GM12878 (cell line): ENCODE measurements around the gene RPS15A. TPM values are rescaled to one million over a fixed set of nuclear protein-coding genes. Genes with fewer than 3 reads are reported as not detected.
A peak's percentile ranks its signal among the peaks of the same experiment; 100 is the strongest.

ENCODE experiments used
- ATAC-seq: fragments of 200-7000 bp; cut with Tn5 transposase; 3 replicates; pipeline ENCODE4 v1.9.1; 2020; ENCODE audit warnings: mild to moderate bottlenecking, moderate library complexity
- BruUV-seq: library from RNA; stranded (reverse); fragments of 400-500 nt; replicated peaks from 2 replicates; lab custom pipeline; 2021; lab: Mats Ljungman, UMichigan
- CTCF ChIA-PET: fragments of 300-600 bp; sonication (Branson Sonifier 250); formaldehyde crosslinking; extraction: SDS; loops from one replicate; lab custom pipeline; 2021; ENCODE audit warnings: inconsistent platforms; lab: Yijun Ruan, JAX
- POLR2A ChIA-PET: fragments of 350-600 bp; formaldehyde crosslinking; extraction: SDS; loops from one replicate; lab custom pipeline; 2021; ENCODE audit warnings: inconsistent platforms; lab: Charles Lee
- RAD21 ChIA-PET: fragments of 300-600 bp; sonication (Branson Sonifier 250); formaldehyde crosslinking; loops from one replicate; lab custom pipeline; 2023; ENCODE audit warnings: antibody characterized with exemption; ENCODE audit not compliant: unreplicated experiment; lab: Charles Lee
- SMC1A ChIA-PET: fragments of 300-600 bp; sonication (Branson Sonifier 250); formaldehyde crosslinking; loops from one replicate; lab custom pipeline; 2023; ENCODE audit not compliant: unreplicated experiment, uncharacterized antibody; lab: Charles Lee
- DNase-seq: peaks from one replicate; pipeline ENCODE4 v3.0.0-alpha.2; 2011; ENCODE audit warnings: low read depth, low spot score
- FAIRE-seq: peaks from 3 replicates; lab custom pipeline; 2011; peaks lifted over from hg19 to GRCh38; lab: Jason Lieb, UNC
- H2AFZ ChIP-seq: 2 replicates; pipeline ENCODE4 v1.6.0; 2011; ENCODE audit warnings: low read depth, low read length, control low read depth; ENCODE audit not compliant: control insufficient read depth
- H3K27ac ChIP-seq: 2 replicates; pipeline ENCODE4 v1.5.1; 2011; ENCODE audit warnings: control low read depth; ENCODE audit not compliant: control insufficient read depth, insufficient read depth
- H3K27me3 ChIP-seq, 2 experiments: replicated peaks in 1 of 2; 2 replicates each; pipeline versions ENCODE4 v1.6.0 to v1.6.1; 2011; ENCODE audit warnings: low read length in 1 of 2; ENCODE audit not compliant: control insufficient read depth in 2 of 2, insufficient read depth in 2 of 2
- H3K36me3 ChIP-seq, 2 experiments: 2 replicates each; pipeline ENCODE4 v1.5.1; 2011; ENCODE audit warnings: low read length in 1 of 2; ENCODE audit not compliant: control insufficient read depth in 2 of 2, insufficient read depth in 2 of 2
- H3K4me1 ChIP-seq: 2 replicates; pipeline ENCODE4 v1.6.1; 2011; ENCODE audit warnings: mild to moderate bottlenecking, low read length, moderate library complexity, mixed read lengths; ENCODE audit not compliant: control insufficient read depth, insufficient read depth
- H3K4me2 ChIP-seq: 2 replicates; pipeline ENCODE4 v1.6.0; 2011; ENCODE audit warnings: control low read depth; ENCODE audit not compliant: control insufficient read depth, insufficient read depth
- H3K4me3 ChIP-seq: fragments of 200-600 bp; sonication (generic); 2 replicates; pipeline ENCODE4 v1.5.1; 2016
- H3K79me2 ChIP-seq: 2 replicates; pipeline ENCODE4 v1.6.0; 2011; ENCODE audit warnings: low read length; ENCODE audit not compliant: control insufficient read depth, insufficient read depth
- H3K9ac ChIP-seq: 2 replicates; pipeline ENCODE4 v1.8.0; 2011; ENCODE audit warnings: low read length, control low read depth, mixed read lengths; ENCODE audit not compliant: control insufficient read depth, insufficient read depth
- H3K9me3 ChIP-seq: replicated peaks from 3 replicates; pipeline ENCODE4 v1.5.1; 2011; ENCODE audit warnings: mild to moderate bottlenecking, low read length; ENCODE audit not compliant: control insufficient read depth, insufficient read depth
- H4K20me1 ChIP-seq: 2 replicates; pipeline ENCODE4 v1.6.0; 2011; ENCODE audit not compliant: control insufficient read depth, insufficient read depth
- ASH2L ChIP-seq: fragments of 300-600, 200-600 bp; sonication (generic); IDR thresholded peaks from 2 replicates; pipeline ENCODE4 v1.6.1; 2017; ENCODE audit warnings: low read depth, mild to moderate bottlenecking, borderline replicate concordance
- ATF7 ChIP-seq: fragments of 450-650 bp; IDR thresholded peaks from 2 replicates; pipeline ENCODE4 v1.6.1; 2016; ENCODE audit warnings: low read depth, mild to moderate bottlenecking
- BCL3 ChIP-seq: IDR thresholded peaks from 2 replicates; pipeline ENCODE4 v1.6.1; 2011; ENCODE audit warnings: borderline replicate concordance, low read depth, mild to moderate bottlenecking, moderate library complexity, low read length; ENCODE audit not compliant: insufficient read depth, poor library complexity, severe bottlenecking
- BHLHE40 ChIP-seq, 2 experiments: fragments of 450-650 bp in 1 of 2; IDR thresholded peaks; 2 replicates each; pipeline ENCODE4 v1.6.1; 2011 to 2017; ENCODE audit warnings: low read depth in 2 of 2, borderline replicate concordance in 1 of 2, improper control_type of control experiment in 1 of 2, low read length in 1 of 2, mild to moderate bottlenecking in 1 of 2
- CBX3 ChIP-seq: fragments of 200-600 bp; sonication (generic); IDR thresholded peaks from 2 replicates; pipeline ENCODE4 v1.6.1; 2016; ENCODE audit warnings: low read depth, borderline replicate concordance
- EED ChIP-seq: sonication (generic); IDR thresholded peaks from 2 replicates; pipeline ENCODE4 v1.6.1; 2016; ENCODE audit warnings: antibody characterized with exemption, low read depth
- IKZF1 ChIP-seq: fragments of 450-650 bp; conservative IDR thresholded peaks from 2 replicates; pipeline ENCODE4 v1.6.1; 2017; ENCODE audit warnings: antibody characterized with exemption, mild to moderate bottlenecking
- KAT2A ChIP-seq: conservative IDR thresholded peaks from 2 replicates; pipeline ENCODE4 v1.6.1; 2011; ENCODE audit warnings: low read depth, low read length; ENCODE audit not compliant: control insufficient read depth
- MEF2A ChIP-seq: IDR thresholded peaks from 2 replicates; pipeline ENCODE4 v1.6.1; 2011; ENCODE audit warnings: low read depth, mild to moderate bottlenecking, low read length, moderate library complexity; ENCODE audit not compliant: insufficient read depth
- NFIC ChIP-seq: IDR thresholded peaks from 2 replicates; pipeline ENCODE4 v1.6.1; 2012; ENCODE audit warnings: low read depth, mild to moderate bottlenecking, inconsistent platforms, low read length, moderate library complexity
- NR2F1 ChIP-seq: fragments of 450-650 bp; conservative IDR thresholded peaks from 2 replicates; pipeline ENCODE4 v1.6.1; 2017; ENCODE audit warnings: mild to moderate bottlenecking
- SKIL ChIP-seq: fragments of 450-650 bp; IDR thresholded peaks from 2 replicates; pipeline ENCODE4 v1.6.1; 2017; ENCODE audit warnings: mild to moderate bottlenecking, low read depth, inconsistent platforms; ENCODE audit not compliant: poor library complexity, severe bottlenecking
- SMAD1 ChIP-seq: fragments of 450-650 bp; IDR thresholded peaks from 2 replicates; pipeline ENCODE4 v1.6.1; 2018; ENCODE audit warnings: mild to moderate bottlenecking, low read depth; ENCODE audit not compliant: partially characterized antibody
- SPI1 ChIP-seq: IDR thresholded peaks from 2 replicates; pipeline ENCODE4 v1.6.1; 2011; ENCODE audit warnings: low read depth, mild to moderate bottlenecking, low read length, moderate library complexity, borderline replicate concordance; ENCODE audit not compliant: insufficient read depth
- YY1 ChIP-seq: IDR thresholded peaks from 2 replicates; pipeline ENCODE4 v1.6.1; 2011; ENCODE audit warnings: low read depth, mild to moderate bottlenecking, low read length
- WGBS: methylation state at CpG from one replicate; pipeline ENCODE4 v1.1.6; 2016; ENCODE audit warnings: low lambda C conversion rate; ENCODE audit not compliant: insufficient replicate concordance, insufficient coverage; ENCODE audit errors: missing lambda C conversion rate; 5-methylcytosine and 5-hydroxymethylcytosine counted together
- in situ Hi-C: fragments of 300-500 bp; cut with MboI; formaldehyde crosslinking; loops from 9 replicates; pipeline ENCODE4 v1.14.3; 2018; ENCODE audit warnings: mixed read lengths
- intact Hi-C: fragments of 100-400 bp; cut with micrococcal nuclease; formaldehyde crosslinking; loops from one replicate; pipeline ENCODE4 v1.14.2; 2022; ENCODE audit not compliant: unreplicated experiment
- polyA plus RNA-seq, 11 experiments: library from polyadenylated mRNA; depleted of rRNA in 4 of 11; unstranded in 6 of 11; stranded (reverse) in 5 of 11; fragments of >200 nt; fragmentation: Nextera tagmentation in 4 of 11; fragmentation: Illumina TruSeq in 1 of 11; extraction: Ambion mirVana in 4 of 11; extraction: Trizol in 1 of 11; gene quantifications; 1 replicate in 1 of 11; 2 replicates in 10 of 11; pipeline versions ENCODE4 v1.2.1 to v1.2.3, GENCODE V29; 2011 to 2016; ENCODE audit warnings: inconsistent platforms in 2 of 11, missing spikeins in 2 of 11, low read depth in 1 of 11
- total RNA-seq, 4 experiments: library from RNA; depleted of rRNA in 3 of 4; stranded (reverse); fragments of >200 nt in 3 of 4; fragmentation: Illumina TruSeq in 1 of 4; extraction: Trizol in 1 of 4; gene quantifications; 2 replicates each; pipeline versions ENCODE4 v1.2.1 to v1.2.3, GENCODE V29; 2013 to 2021
- TF ChIP-seq, protein P1 (sequence below): fragments of 450-650 bp; IDR thresholded peaks from 2 replicates; pipeline ENCODE4 v1.6.1; 2018; ENCODE audit warnings: mild to moderate bottlenecking, low read depth, moderate library complexity; ENCODE audit not compliant: partially characterized antibody
- TF ChIP-seq, protein P2 (sequence below): IDR thresholded peaks from 2 replicates; pipeline ENCODE4 v1.6.1; 2012; ENCODE audit warnings: low read depth, low read length, improper control_type of control experiment

Gene RPS15A
- total and polyA plus RNA-seq, 10 of the 15 experiments (the other 5 are each of a cell fraction or from before 2014, with no cell fraction given): 1,566 to 6,408 (median 2,999) TPM

DNA sequence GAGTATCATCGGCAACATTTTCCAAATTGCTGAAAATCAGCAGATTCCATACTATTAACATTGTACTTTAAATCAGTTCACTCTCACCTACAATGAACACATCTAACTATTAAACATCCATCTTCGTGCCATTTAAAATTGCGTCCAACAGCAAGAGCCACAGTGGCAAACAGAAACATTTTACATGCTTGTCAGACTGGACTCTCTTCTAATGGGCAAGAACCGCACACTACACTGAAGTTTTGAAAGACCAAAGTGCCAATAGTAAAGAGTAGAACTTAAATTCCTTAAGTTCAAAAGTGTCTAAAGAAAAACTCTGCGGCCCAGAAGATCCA is 652 bp downstream of the RPS15A start:
- POLR2A ChIA-PET: interaction anchor here (8.3 kb wide), 1 partner anchor 12 kb away, joined by 128 read pairs; the partner anchor contains the start of gene ARL6IP1
- H3K27ac ChIP-seq: peak overlapping the region; percentile 91
- CTCF ChIA-PET: interaction anchor here (0.9 to 7.2 kb wide), 3 partner anchors 11 to 180 kb away, joined by 5 to 80 read pairs (median 6); partner anchors contain the start of gene ARL6IP1
- H3K9ac ChIP-seq: peak overlapping the region; percentile 95
- FAIRE-seq (no peak), DNase-seq (no peak), ATAC-seq (no peak)
- H2AFZ ChIP-seq: no peak overlapping the region
- no peaks in the 10 kb centered on the region for H3K27me3 ChIP-seq
- H3K36me3 ChIP-seq: peaks cover 8 to 50% of the 10 kb centered on the region in 2 experiments
- SMC1A ChIA-PET: interaction anchor here (1.6 kb wide), 2 partner anchors 12 to 14 kb away, joined by 4 to 20 read pairs; partner anchors contain the start of gene ARL6IP1
- intact Hi-C loops (no loop called here), in situ Hi-C loops (no loop called here)
- RAD21 ChIA-PET: interaction anchor here (0.9 to 6.3 kb wide), 2 partner anchors 12 to 22 kb away, joined by 3 to 71 read pairs; partner anchors contain the start of gene ARL6IP1
- peak overlapping the region; percentile 93 for H3K4me3 ChIP-seq
- BruUV-seq: no TSS peak
- peaks cover 57% of the 10 kb centered on the region for H3K79me2 ChIP-seq
- peaks cover 15% of the 10 kb centered on the region for H3K4me1 ChIP-seq
- peak overlapping the region; percentile 68 for H3K4me2 ChIP-seq
- whole genome bisulfite sequencing: 0% methylated on average over 5 of the region's 5 CpGs
- no peaks in the 10 kb centered on the region for H3K9me3 ChIP-seq
- peaks cover 18% of the 10 kb centered on the region for H4K20me1 ChIP-seq
- TF ChIP-seq EED (no peak), BCL3 (no peak), IKZF1 (no peak), SMAD1 (no peak), SKIL (no peak), ASH2L (no peak), MEF2A (no peak), ATF7 (no peak), KAT2A (no peak), NFIC (no peak), CBX3 (no peak), BHLHE40 (IDR thresholded peaks at IDR 0.05; ENCODE audit: borderline replicate concordance in 1 of 2, low read depth in 2 of 2, low read length in 1 of 2) (no peak), SPI1 (no peak), YY1 (no peak), NR2F1 (no peak)
- TF ChIP-seq, protein P1, sequence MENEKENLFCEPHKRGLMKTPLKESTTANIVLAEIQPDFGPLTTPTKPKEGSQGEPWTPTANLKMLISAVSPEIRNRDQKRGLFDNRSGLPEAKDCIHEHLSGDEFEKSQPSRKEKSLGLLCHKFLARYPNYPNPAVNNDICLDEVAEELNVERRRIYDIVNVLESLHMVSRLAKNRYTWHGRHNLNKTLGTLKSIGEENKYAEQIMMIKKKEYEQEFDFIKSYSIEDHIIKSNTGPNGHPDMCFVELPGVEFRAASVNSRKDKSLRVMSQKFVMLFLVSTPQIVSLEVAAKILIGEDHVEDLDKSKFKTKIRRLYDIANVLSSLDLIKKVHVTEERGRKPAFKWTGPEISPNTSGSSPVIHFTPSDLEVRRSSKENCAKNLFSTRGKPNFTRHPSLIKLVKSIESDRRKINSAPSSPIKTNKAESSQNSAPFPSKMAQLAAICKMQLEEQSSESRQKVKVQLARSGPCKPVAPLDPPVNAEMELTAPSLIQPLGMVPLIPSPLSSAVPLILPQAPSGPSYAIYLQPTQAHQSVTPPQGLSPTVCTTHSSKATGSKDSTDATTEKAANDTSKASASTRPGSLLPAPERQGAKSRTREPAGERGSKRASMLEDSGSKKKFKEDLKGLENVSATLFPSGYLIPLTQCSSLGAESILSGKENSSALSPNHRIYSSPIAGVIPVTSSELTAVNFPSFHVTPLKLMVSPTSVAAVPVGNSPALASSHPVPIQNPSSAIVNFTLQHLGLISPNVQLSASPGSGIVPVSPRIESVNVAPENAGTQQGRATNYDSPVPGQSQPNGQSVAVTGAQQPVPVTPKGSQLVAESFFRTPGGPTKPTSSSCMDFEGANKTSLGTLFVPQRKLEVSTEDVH: no peak
- TF ChIP-seq, protein P2, sequence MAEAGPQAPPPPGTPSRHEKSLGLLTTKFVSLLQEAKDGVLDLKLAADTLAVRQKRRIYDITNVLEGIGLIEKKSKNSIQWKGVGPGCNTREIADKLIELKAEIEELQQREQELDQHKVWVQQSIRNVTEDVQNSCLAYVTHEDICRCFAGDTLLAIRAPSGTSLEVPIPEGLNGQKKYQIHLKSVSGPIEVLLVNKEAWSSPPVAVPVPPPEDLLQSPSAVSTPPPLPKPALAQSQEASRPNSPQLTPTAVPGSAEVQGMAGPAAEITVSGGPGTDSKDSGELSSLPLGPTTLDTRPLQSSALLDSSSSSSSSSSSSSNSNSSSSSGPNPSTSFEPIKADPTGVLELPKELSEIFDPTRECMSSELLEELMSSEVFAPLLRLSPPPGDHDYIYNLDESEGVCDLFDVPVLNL: no peak
